ENCODE data around the gene CALHM4. TPM values are rescaled to one million over a fixed set of nuclear protein-coding genes. Genes with fewer than 3 reads are reported as not detected.
"Not testable (repeated sequence)": the region's sequence is repeated elsewhere in the genome, so short reads cannot be mapped to it uniquely, and the experiment has no call there.

The CALHM4 gene
- total RNA-seq, 2 donors from 2014 or later: not detected

GRCh38 chr6:116568821-116569755 is 15.5 kb downstream of the CALHM4 start:
- intact Hi-C loops (cut with DNase I): no loop called here

DNA sequence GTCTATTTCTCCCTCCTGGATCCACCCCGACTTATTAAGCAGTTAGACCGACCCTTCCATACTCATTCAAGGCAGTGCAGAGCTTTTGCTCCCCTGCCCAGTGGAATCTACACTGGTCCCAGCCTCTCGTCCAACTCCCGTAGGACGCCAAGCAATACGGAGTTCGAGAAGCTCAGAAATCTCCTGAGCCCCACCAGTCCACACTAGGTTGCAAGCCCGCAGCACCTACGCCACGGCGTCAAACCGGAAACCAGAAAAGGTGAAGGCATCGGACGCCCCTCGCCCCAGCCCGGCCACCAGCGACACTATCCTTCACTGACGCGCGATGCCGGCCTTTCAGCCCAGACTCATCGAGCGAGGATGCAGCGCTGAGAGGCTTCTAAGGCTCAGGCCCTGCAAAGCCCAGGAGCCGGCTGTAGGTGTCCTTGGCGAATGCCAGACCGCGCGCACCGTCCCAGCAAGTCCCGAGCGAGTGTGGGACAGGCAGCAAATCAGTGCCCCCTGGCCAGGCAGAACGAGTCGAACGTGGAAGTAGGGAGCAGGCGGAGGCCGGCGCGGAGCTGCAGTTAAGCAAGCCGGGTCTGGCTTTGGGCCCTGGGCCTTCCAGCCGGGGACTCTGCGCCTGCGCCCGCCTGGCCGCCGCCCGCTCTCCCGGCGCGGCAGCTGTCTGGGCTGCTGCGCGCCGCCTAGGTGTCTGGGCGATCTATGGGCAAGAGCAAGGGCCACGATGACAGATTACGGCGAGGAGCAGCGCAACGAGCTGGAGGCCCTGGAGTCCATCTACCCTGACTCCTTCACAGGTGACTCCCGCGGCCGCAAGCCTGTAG is 17.5 kb downstream of the CALHM4 start, which contains the start of gene RWDD1:
TSS of gene RWDD1 (plus strand) at position 649 of the 827 bp plus-strand sequence. CDS start at position 728, 79 bp downstream.
- DNase-seq (ENCODE audit: low spot score): peak; percentile 100
- intact Hi-C loops (cut with DNase I): no loop called here

More at GRCh38 chr6:116568821-116569755, 15.5 kb downstream of the CALHM4 start:
- DNase-seq (ENCODE audit: low spot score): no peak

DNA sequence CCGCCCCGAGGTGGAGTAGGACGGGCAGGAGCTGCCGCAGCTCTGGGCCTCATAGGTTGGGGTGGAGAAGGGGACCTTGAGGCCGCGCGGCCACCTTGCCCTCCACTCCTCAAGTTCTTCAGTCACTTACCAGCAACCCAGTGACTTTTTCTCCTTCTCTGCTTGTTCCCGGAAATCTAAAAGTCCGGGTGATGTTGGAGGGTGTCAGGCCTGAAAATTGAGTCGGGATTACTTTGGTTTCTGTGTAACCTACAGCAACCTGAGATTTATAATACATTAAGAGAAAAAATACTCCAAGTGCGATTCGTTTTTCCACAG is 18.1 kb downstream of the CALHM4 start:
- intact Hi-C loops (cut with DNase I): no loop called here
- no peak for DNase-seq (ENCODE audit: low spot score)

DNA sequence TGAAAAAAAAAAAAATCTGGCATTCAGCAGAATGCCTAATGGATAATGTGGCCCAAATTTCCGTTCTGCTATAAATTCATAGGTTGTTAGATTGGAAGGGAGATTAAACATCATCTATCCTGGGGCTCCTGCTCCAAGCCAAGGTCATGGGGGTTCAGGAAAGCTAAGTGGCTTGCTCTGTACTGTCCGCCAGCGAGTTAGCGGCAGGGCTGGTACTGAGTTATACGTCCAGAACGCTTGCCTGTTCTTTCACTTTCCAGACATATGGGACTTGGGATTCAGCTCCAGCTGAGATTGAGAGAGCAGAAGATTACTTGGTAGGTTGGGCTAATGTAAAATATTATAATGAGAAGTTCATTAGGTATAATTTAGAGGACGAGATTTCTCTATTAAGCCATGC is 18.6 kb downstream of the CALHM4 start:
- peak; percentile 38 for DNase-seq (ENCODE audit: low spot score)
- intact Hi-C loops (cut with DNase I): no loop called here

GRCh38 chr6:116575227-116575626 is 21.7 kb downstream of the CALHM4 start:
- DNase-seq (ENCODE audit: low spot score): no peak
- intact Hi-C loops (cut with DNase I): no loop called here

DNA sequence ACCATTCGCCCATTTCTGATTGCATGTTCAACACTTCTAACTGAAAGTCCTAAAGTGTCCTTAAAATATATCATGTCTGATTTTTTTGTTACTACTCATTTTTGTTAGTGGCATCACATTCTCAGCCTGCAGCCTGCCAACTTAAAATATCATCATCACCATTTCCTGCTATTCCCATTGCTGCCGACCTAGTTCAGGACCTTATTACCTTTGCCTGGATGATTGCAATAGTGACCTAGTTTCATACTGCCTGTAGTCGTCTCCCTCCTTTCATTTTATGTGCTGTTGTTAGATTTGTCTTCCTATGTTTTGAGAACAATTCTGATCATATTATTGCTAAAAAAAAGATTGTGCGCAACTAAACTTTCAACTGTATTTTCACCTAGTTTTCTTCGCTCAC is 23.9 kb downstream of the CALHM4 start:
- DNase-seq (ENCODE audit: low spot score): no peak
- intact Hi-C loops (cut with DNase I): no loop called here

- intact Hi-C loops (cut with DNase I): no loop called here
- DNase-seq (ENCODE audit: low spot score): no peak
Observed at GRCh38 chr6:116578335-116578734, 24.8 kb downstream of the CALHM4 start.

DNA sequence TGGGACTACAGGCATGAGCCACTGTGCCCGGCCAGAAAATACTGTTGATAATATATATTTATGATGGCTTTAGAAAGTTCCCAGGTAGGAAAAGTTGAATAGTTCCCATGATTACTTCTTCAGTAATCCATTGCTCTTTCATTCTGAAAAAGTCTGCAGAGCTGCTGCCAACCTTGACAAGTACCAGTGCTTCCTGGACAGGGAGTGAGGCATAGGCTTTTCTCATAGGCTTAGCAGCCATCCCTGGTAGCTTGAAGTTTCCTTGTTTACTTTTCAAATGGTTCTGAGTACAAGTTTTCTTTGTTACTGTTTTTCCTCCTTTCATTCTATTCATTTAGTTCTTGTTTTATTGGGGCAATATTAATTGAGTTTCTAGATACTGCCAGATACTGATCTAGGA is 25.6 kb downstream of the CALHM4 start:
- intact Hi-C loops (cut with DNase I): no loop called here
- DNase-seq (ENCODE audit: low spot score): no peak

- intact Hi-C loops (cut with DNase I): no loop called here
- no peak for DNase-seq (ENCODE audit: low spot score)
Observed at GRCh38 chr6:116580198-116580597, 26.6 kb downstream of the CALHM4 start.

DNA sequence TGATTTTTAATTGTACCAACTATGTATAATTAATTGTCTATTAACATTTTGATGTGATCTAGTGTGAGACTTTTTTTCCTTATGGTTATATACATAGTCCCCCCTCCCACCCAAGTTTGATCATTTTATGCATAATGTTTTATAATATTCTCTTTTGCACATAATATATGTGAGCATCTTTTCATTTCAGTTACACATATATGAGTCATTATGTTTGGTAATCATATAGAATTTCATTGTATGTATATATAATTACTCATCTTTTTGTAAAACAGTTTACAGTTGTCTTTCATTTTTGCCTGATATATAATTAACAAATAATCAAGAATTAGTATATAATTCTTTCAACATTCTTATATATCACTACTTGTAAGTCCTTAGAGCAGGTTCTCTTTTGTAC is 32.7 kb downstream of the CALHM4 start:
- no peak for DNase-seq (ENCODE audit: low spot score)
- intact Hi-C loops (cut with DNase I): no loop called here

- intact Hi-C loops (cut with DNase I): no loop called here
- no peak for DNase-seq (ENCODE audit: low spot score)
Observed at GRCh38 chr6:116586738-116587137, 33.2 kb downstream of the CALHM4 start.

- DNase-seq (ENCODE audit: low spot score): no peak
- intact Hi-C loops (cut with DNase I): no loop called here
Observed at GRCh38 chr6:116595247-116595646, 41.7 kb downstream of the CALHM4 start.

- intact Hi-C loops (cut with DNase I): no loop called here
- DNase-seq (ENCODE audit: low spot score): no peak
Observed at GRCh38 chr6:116596815-116597214, 43.3 kb downstream of the CALHM4 start.

- DNase-seq (ENCODE audit: low spot score); intact Hi-C loops (cut with DNase I): not testable (repeated sequence)
Observed at GRCh38 chr6:116603916-116604315, 50.4 kb downstream of the CALHM4 start.

DNA sequence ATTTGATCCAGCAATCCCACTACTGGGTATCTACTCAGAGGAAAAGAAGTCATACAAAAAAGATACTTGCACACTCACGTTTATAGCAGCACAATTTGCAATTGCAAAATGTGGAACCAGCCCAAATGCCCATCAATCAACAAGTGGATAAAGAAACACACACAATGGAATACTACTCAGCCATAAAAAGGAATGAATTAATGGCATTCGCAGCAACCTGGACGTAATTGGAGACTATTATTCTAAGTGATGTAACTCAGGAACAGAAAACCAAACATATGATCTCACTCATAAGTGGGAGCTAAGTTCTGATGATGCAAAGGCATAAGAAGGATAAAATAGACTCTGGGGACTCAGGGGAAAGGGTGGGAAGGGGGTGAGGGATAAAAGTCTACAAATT is 51.3 kb downstream of the CALHM4 start:
- DNase-seq (ENCODE audit: low spot score); intact Hi-C loops (cut with DNase I): not testable (repeated sequence)

DNA sequence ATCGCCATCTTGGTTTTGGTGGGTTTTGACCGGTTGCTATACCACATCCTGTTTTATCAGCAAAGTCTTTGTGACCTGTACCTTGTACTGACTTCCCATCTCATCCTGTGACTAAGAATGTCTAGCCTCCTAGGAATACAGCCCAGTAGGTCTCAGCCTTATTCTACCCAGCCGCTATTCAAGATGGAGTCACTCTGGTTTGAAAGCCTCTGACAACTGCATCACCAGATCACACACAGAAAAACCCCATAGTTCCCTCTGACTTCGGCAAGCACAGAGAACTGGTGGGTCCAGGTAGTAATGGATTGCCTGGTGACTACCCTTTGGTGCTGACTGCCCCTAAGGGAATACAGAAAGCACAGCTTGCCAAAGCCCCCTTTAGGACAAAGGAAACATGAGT is 52.4 kb downstream of the CALHM4 start:
- intact Hi-C loops (cut with DNase I): no loop called here
- DNase-seq (ENCODE audit: low spot score): no peak
